Measurements from ENCODE around the gene THOP1.
A peak's percentile ranks its signal among the peaks of the same experiment; 100 is the strongest.

The THOP1 gene

GRCh38 chr19:2820112-2820702, 34.9 kb downstream of the THOP1 start:
- no peak for DNase-seq

GRCh38 chr19:2822846-2823245, 37.5 kb downstream of the THOP1 start:
- DNase-seq = no peak

- DNase-seq = no peak
Observed at GRCh38 chr19:2823646-2824045, 38.3 kb downstream of the THOP1 start.

GRCh38 chr19:2824129-2824528, 38.8 kb downstream of the THOP1 start:
- no peak for DNase-seq

GRCh38 chr19:2827022-2827421, 41.7 kb downstream of the THOP1 start:
- DNase-seq = no peak

GRCh38 chr19:2827840-2828489, 42.7 kb downstream of the THOP1 start:
- DNase-seq = no peak

- no peak for DNase-seq
Observed at GRCh38 chr19:2834294-2834871, 49.1 kb downstream of the THOP1 start.

GRCh38 chr19:2837430-2837829, 52.1 kb downstream of the THOP1 start:
- no peak for DNase-seq

GRCh38 chr19:2840794-2841791, 55.8 kb downstream of the THOP1 start, which contains the start of gene ZNF555:
TSS of gene ZNF555 (plus strand) at chr19:2841475. CDS start at chr19:2841573, 98 bp downstream.
- peak; percentile 99 for DNase-seq

GRCh38 chr19:2841855-2842574, 56.7 kb downstream of the THOP1 start:
- no peak for DNase-seq

GRCh38 chr19:2845107-2845506, 59.8 kb downstream of the THOP1 start:
- no peak for DNase-seq

- no peak for DNase-seq
Observed at GRCh38 chr19:2846180-2846894, 61.0 kb downstream of the THOP1 start.

- no peak for DNase-seq
Observed at GRCh38 chr19:2847507-2847906, 62.2 kb downstream of the THOP1 start.

- DNase-seq = peak; percentile 43
Observed at GRCh38 chr19:2848616-2849015, 63.3 kb downstream of the THOP1 start.

- no peak for DNase-seq
Observed at GRCh38 chr19:2850256-2850925, 65.1 kb downstream of the THOP1 start.

GRCh38 chr19:2852598-2852997, 67.3 kb downstream of the THOP1 start:
- DNase-seq = no peak

GRCh38 chr19:2853015-2853606, 67.8 kb downstream of the THOP1 start:
- no peak for DNase-seq

- no peak for DNase-seq
Observed at GRCh38 chr19:2854849-2855248, 69.5 kb downstream of the THOP1 start.

- no peak for DNase-seq
Observed at GRCh38 chr19:2856457-2857050, 71.3 kb downstream of the THOP1 start.

GRCh38 chr19:2858864-2859263, 73.6 kb downstream of the THOP1 start:
- no peak for DNase-seq
